Muscle of arm (tissue), 12 donors: ENCODE data around the gene SEMA6A. TPM values are rescaled to one million over a fixed set of nuclear protein-coding genes. Genes with fewer than 3 reads are reported as not detected.
"Not testable (repeated sequence)": the region's sequence is repeated elsewhere in the genome, so short reads cannot be mapped to it uniquely, and the experiment has no call there.

Experiments used
- DNase-seq: peaks from one replicate; pipeline ENCODE4 v3.0.0-alpha.2; 2013
- polyA plus RNA-seq, 12 donors: library from polyadenylated mRNA; unstranded; fragments of 120-200 nt; gene quantifications; one replicate each; pipeline ENCODE4 v1.2.1, GENCODE V29; 2013; ENCODE audit not compliant: insufficient read length in 12 of 12

SEMA6A gene
- polyA plus RNA-seq, 12 donors: 41.2 to 94.6 (median 58.6) TPM

DNA sequence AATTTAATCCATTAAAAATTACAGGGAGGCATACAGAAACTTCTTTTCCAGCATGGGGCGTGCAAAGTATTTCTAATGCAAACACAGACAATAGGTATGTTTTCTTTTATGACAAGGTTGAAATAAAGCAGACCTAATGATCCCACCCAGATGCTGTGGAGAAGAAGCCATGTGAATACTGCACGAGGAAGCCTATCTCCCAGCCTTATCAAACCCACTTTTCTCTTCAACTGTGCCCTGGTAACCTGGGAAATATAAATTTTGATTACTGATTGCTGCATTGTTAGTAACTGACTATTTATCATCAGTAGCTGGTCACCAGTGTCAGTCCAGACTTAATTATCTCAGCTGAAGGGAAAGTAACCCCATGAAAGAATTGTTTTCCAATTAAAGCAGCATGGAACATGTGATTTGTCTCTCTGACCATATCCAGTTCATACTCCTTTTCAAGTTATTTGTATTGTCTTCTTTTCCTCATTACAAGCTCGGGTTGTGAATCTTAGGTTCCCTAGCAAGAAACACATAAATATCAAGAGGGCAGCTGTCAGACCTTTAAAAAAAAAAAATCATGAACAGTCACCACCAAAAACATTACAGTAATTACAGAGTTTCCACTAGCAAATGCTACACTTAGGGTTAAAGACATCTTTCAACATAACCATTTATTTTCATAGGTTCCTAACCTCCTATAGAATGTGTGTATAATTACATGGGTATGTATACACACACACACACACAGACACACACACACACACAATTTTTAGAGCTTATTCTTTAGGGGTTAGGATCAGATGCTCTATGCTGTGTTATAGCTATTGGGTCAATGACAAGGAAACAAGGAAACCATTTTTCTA is 50.3 kb downstream of the SEMA6A start:
- no peak for DNase-seq

DNA sequence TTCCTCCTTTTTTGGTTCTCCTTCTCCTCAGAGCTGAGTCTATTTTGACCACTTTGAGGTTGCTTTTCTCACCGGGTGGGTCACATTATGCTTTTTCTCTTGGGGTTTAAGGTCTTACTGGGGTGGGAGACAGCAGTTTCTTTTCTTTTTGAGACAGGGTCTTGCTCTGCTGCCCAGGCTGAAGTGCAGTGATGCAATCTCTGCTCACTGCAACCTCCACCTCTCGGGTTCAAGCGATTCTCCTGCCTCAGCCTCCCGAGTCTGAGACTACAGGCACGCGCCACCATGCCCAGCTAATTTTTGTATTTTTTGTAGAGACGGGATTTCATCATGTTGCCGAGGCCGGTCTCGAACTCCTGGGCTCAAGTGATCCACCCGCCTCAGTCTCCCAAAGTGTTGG is 51.4 kb downstream of the SEMA6A start:
- DNase-seq: not testable (repeated sequence)

DNA sequence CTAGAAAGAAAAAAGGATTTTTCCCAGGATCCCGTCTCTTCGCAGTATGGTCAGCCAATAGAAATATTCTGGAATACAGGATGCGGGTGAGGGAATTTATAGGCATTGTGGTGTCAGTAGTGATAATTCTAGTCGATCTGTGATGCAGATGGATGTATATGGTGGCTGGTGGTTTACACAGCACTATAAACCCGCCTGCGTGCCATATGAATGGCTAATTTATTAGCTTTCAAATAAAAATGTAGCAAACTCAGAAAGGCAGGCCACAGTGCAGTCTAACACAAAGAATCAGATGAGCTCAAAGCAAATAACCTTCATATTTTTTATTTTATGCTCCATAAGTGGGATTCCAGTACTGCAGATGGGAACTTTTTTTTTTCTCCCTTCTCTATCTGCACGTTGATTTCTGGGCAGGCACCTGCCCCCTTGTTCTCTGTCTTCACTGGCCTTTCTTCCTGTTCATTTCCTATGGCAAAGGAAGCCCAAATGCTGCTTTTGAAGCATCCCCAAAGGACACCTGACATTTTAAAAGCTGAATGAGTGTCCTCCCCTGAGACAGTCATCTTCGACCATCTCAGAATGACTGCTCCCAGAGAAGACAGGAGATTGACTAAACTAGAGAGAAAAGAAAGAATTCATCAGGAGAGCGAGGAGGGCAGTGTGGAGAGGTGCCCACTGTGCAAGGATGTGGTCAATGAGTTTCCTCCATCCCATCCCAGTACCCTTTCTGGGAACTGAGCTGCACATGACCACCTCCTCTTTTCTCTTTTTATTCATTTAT is 52.1 kb downstream of the SEMA6A start:
- DNase-seq: no peak

DNA sequence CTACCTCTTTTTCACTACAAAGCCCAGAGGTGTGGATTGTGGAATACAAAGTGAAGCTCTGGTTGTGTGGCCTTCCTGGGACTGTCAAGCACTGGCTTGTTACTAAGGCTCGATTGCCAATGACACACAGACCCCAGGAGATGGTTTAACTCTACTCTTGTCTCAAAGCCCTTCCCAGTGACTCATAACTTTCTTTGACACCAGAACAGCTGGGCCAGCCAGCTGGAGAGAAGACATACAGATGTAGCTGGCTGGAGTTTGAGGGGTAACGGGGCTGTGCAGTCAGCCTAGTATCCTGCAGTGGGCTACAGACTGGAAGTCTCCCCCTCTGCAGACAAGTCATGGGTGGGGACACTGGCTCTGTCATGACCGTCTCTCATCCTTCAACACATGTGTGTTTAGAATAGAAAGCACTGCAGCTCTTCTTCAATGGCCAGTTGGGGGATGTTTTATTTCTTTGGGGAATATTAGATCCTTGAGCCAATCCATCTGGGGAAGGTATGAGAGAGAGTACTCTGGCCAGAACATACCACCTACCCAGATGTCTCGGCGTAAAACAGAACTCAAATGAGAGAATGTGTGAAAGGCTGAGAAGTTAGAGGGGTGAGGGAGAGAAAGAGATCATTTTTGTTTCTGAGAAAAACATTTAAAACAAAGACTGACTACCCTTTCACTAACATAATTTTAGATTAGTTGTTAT is 53.3 kb downstream of the SEMA6A start:
- peak; percentile 78 for DNase-seq

DNA sequence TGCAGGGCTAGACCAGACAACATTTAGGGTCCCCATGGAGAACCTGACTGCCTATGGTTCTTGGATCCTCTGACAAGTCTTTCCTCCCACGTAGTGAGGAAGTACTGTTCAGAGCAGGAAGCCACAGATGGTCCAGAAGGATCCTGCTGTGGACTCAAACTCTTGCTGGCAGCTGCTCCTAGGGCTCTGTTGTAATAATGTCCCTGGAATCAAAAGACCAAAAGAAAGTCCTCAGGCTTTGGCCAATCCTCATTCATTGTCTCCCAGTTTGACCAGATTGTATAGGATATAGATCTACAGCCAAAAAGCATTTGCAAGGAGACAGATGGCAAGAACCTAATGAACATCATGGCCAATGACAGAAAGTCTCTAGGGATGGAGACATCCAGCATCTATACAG is 53.9 kb downstream of the SEMA6A start:
- DNase-seq: peak; percentile 55

DNA sequence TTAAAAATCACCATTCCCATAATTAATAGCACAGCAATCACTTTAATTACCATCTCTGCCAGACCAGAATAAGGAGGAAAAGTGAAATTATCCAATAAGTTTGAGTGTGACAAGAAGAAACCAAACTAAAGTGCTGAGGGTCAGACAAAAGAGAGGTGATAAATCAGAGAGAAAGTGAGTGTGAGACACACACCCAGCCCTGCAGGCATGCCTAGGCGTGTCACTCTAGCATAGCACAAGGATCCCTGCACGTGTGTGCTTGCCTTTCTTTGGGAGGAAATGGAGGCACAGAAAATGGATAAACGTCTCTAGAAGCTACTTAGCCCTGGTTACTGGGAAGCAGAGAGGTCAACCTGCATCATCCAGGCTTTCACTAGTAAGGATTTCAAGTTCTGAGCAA is 56.2 kb downstream of the SEMA6A start:
- no peak for DNase-seq

DNA sequence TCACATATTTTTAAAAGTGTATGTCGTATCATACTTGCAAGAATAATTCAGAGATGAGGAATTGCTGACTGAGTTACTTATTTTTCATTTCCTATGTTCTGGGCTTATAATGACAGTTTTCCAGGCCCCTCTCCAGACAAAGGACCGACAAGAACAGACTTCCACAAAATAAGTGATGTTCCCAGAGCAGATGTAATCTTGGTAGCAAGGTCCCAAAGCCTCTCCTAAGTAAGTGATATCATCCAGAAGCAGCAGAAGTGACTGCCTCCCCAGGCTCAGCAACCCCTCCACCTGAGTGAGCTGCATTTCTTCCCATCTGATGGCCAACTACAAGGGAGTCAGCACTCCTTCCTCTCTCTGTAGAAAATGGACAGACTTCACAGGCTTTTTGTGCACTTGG is 57.1 kb downstream of the SEMA6A start:
- DNase-seq: peak; percentile 64

DNA sequence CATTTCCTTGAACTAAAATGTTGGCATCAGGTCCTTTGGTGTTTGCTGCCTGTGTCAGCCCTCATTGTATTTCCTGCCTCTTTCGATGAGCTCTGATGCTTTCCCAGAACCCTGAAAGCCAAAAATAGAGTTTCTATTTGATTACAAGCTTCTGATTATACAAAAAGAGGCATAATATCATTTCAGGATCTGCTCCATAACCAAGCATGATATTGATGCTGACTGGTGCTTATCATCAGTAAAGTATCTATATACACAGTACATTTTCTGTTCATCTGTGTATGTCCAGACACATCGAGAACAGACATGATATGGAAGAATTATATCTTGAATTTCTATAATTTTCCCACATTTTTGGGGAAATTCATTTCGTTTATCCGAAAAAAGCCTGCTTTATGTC is 58.6 kb downstream of the SEMA6A start:
- no peak for DNase-seq

DNA sequence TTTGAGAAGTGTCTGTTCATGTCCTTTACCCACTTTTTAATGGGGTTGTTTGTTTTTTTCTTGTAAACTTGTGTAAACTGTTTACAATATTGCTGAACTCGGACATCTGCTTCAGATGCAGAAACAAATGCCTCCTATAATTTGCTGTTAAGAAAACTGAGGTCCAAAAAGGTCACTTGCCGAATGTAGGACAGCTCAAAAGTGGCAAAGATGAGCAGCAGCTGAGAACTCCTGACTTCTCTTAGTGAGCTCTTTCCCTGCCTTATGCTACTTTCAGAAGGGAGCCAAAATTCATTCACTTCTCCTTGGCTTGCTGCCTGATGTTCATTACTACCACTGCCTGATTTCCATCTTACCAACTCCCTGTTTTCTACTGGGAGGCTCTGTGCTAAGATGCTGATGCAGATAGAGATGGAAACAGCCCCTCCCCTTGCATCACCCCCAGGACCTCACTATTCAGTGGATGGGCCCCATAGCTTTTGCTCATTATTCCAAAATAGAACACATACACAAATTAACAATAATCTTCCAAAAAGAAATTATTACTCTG is 60.1 kb downstream of the SEMA6A start:
- no peak for DNase-seq

DNA sequence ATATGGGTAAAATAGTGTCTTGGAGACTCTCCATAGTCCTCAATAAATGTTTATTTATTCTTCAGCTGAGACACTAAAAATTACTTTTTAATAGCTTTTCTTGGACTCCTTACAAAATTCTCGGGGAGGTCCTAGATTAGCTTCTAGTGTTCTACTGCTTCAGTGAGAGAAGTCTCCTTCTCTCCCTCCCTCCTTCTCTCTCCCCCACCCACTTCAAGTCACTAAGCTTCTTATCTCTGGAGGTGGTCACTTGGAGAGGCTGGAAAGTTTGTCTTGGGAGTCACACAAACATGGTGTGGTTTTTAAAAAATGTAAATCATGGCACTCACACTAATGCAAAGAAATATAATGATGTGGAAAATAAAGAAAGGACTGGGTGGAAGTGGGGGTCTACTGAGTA is 64.1 kb downstream of the SEMA6A start:
- DNase-seq: no peak

DNA sequence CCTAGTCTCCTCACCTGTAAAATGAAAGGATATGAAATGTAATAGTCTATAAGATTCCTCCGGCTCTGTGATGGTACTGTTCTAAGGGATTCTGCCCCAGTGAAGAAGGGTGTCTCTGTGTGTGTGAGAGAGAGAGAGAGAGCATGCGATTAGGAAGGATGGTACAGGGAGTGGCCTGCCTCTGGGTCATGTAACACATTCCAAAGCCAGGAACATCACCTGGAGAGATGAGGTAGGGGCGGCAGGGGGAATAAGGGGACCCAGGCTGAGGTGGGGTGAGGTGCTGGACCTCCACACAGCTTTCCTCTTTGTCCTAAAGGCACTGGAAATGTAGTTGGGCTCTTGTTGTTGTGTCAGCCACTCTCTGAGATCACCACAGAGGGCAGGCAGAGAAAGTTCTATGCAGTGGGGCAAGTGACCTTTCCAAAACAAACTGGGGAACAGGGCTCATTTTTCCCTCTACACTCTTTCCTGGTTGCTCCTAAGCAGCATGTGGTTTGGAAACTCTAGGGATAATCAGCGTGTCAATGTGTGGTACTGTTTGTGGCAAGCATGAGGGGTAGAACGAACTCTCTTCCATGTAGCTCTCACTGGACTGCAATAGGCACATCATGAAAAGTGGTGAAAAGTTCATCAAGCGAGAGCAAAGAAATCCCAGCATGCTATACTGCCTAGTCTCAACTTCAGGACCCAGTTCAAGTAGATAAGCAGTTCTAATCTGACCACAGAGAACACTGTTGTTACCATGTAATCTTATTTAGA is 65.0 kb downstream of the SEMA6A start:
- no peak for DNase-seq

DNA sequence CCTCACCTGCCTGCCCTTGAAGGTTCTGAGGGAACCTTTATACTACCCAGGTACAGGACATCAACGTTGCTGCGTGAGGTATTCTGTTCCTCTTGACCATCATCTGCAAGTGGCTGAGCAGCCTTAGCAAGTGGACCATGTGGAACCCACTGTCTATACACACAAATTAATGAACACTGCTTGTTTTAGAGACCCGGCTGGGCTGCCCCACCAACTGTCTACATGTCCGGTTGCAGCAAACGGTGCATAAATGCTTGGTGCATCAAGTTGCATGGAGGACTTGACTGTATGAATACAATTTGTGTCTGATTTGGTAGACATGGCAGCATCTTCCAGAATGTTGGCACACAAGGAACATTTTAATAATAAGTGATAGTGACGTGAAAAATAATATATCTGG is 65.8 kb downstream of the SEMA6A start:
- no peak for DNase-seq

DNA sequence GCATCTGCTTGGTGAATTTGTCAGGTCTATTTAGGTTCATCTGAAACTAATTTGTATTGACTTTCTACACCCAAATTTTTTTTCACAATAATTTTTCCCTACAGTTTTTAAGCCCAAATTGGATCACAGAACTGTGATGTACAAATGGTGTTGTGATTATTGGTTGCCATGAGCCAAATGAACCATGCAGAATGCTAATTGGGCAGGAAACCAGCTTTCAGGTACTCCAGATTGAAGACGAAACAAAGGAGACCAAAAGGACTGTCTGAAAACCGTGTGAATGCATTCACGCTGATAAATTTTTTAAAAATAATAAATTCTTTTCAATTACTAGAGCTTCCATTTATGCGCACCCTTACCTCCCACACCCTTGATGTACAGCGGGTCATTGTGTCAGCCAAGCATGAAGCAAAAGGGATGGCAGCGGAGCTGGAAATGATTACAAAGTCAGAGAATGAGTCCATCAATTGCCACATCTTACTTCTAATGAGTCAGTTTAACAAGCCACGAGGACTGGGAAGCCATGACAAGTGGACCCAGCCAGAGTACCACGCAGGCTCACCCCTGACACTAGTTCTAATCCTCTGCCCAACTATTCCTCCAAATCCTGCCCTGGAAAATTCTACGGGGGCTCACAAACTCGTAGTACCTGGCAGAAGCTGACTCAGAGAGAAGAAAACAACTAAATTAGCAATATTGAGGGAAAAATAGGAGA is 66.5 kb downstream of the SEMA6A start:
- DNase-seq: no peak

DNA sequence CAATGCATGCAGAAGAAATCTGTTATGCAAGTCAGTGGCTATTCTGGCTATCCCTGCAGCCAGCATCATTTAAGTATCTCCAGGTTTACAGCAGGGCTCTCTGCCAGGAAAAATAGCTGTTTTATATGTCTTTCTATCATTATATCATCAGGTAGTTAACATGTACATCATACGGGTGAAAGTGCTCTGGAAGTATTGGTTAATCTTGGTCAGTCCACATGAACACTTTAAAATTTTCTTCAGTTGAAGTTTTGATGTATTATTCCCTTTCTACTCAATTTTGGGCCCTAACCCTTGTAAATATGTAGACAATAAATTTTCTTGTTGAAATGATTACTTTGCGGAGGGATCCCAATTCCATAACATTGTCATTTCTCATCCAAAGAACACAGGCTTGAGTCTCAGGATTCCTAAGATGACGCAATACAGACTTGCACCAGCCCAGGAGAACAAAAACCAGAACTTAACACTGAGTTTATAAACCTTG is 67.5 kb downstream of the SEMA6A start:
- peak; percentile 79 for DNase-seq

DNA sequence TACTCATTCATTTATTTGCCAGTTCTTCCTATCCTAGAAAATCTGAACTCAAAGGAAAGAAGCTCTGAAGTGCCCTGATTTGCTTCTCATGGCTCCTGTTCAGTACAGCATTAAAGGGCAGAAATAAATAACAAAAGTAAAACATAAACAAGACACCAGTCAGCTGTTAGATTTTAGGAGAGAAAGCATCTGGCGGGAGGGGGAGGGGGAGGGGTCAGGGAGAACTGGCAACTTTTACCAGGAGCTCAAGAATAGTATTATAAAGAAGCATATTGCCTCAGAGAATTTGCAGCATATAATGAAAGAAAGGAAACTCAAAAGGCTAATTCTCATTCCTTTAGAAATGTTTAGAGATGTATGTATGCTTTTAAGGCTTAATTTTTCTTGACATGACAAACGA is 68.1 kb downstream of the SEMA6A start:
- DNase-seq: no peak

DNA sequence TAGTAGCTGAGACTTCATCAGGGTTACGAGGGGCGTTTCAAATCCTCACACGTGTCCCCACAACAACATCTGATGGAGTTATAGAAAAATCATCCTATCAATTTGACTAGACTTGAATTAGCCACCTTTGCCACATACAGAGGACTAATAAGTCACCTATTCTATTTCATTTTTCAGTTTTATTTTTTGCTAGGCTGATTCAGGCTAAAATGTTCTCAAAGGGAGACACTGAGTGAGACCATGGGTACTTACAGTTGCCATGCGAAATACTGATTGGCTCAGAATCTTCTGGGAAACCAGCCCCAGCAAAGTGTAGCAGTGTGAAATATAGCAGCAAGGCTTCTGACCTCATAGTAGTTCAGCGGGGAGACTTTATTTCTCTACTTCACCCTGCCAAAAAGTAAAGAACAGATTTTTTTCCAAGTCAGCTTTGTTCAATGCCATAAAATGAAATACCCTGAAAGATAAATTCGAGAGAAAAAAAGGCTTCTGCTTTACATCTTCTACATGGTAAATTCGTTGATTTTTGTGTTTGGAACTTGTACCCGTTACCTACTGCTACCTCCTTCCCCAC is 69.9 kb downstream of the SEMA6A start:
- no peak for DNase-seq

DNA sequence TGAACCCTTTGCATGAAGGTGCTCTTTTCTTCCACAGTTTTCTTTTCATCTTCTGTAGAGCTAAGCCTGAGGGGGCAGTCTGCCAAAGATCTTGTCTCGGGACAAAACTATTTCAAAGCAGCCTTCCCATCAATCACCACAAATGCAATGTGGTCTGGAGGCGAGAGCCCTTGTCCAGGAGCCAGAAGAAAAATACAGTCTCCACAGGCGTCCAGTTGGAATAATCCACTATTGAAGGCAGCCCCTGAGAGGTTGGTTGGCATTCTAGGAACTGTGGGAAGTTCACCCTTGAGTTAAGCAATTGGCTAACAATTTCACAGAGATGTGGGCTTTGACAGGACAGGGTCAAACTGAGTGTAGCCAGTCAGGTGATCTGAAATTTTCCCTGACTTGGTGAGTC is 72.0 kb downstream of the SEMA6A start:
- no peak for DNase-seq

DNA sequence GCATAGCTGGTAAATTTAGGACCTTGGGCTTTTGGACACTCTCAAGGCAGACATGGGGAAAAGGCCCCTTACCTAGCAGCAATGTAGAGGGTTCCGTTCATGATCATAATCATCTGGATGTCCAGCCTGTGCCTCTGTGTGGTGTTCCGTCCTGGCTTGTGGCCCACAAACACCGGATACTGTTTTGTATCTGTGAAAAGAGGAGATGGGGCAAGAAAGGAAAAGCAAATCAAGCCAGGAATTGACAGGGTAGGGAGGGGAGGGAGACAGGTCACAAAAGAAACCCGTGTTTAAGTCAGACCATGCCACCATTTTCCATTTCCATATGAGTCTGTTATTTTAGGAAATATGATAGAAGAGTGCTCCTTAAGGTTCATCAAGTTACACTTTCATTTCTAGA is 72.5 kb downstream of the SEMA6A start:
- DNase-seq: no peak

DNA sequence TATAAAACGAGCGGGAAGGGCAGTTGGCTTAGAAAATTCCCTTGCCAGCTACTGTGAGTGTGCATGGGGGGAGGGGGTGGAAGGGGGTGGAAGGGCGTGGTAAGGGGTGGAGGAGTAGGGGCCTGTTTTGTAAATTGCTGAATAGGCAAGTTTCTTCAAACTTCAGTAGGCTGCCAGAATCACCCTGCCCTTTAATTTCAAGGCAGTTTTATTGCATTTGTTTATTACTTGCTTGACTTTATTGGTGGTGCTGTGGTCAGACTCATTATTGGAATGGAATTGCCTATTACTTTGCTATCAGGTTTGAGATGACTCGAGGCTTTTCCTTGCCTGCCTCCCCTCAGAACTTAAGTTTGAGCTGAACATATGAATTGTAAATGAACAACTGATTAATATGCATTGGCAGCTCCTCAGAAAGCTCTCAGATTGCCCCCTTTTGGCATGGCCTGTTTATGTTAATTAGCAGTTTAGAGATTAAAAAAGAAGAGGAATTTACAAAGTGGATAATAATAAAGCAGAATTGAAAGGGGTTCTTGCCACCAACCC is 76.0 kb downstream of the SEMA6A start:
- DNase-seq: no peak

DNA sequence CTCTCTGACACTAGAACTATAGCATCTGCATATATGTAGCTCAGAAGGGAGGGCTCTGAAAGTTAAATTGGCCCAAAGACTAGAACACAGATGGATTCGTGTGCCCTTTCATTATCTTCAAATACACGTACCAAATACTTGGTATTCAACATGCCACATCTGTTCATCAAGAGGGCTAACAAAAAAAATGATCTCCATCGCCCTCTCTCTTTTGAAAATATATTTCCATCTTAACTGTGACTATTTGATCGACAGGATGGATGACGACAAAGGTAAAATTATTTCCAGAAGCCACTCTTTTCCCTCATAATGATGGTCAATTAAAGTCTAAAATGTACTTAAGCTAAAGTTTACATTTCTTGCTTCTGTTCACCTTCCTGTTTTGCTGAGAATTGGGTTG is 77.0 kb downstream of the SEMA6A start:
- no peak for DNase-seq
